A673 (cell line): ENCODE measurements around the gene CNDP1.

Experiments
- CTCF ChIP-seq: fragments of 300-800, 200-600 bp; sonication (generic); conservative IDR thresholded peaks from 2 replicates; pipeline ENCODE4 v1.5.1; 2017; ENCODE audit warnings: low read depth, mild to moderate bottlenecking, antibody characterized with exemption, low read length, moderate library complexity, mixed read lengths
- EZH2 ChIP-seq: fragments of 200-600 bp; sonication (generic); IDR thresholded peaks from 2 replicates; pipeline ENCODE4 v1.6.1; 2017; ENCODE audit warnings: borderline replicate concordance, low read depth, mild to moderate bottlenecking, mixed read lengths, antibody characterized with exemption, low read length; ENCODE audit not compliant: poor library complexity, severe bottlenecking

GRCh38 chr18:74516271-74517235 is 17.7 kb upstream of the CNDP1 start:
- TF ChIP-seq CTCF (no peak), EZH2 (no peak)
